ENCODE measurements around the gene C1orf94. TPM values are rescaled to one million over a fixed set of nuclear protein-coding genes. Genes with fewer than 3 reads are reported as not detected.

Gene C1orf94
- total and polyA plus RNA-seq, 2 donors (not counting 1 experiment from before 2014, with no cell fraction given), result not detected

DNA sequence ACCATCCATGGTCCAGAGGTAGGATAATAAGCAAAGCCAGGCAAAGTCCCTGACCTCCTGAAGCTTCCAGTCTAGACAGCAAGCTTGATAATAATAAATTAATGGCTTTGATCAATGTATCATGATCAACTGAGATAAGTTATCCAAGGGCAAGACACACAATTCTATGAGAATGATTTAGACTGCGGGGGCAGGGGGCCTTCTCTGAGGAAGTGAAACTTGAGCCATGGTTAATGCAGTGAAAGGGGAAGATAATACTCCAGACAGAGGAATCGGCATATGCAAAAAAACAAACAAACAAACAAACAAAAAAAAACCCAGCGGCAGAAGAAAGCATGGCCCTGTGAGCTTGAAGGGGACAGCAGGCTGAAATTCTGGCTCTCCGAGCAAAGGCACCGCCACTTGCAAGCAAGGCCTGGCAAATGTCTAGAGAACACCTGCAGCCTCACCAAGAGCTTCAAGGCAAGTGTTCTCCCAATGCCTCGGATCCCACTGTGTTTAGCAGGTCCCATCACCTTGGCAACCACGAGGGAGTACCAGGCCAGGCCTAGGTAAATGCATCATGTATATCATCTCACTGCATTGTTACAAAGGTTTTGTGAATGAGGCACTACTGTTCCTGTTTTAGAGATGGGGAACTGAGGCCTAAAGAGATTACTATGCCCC is 36.6 kb upstream of the C1orf94 start:
- H3K27me3 Mint-ChIP-seq, result peaks cover 3% of the 10 kb centered on the region
- Histone ChIP-seq H3K79me2 (ENCODE audit: control insufficient read depth, insufficient read depth, low read length) (no peaks in the 10 kb centered on the region), H3K4me3 (ENCODE audit: control extremely low read depth in 1 of 5, extremely low read depth in 1 of 5, insufficient read depth in 1 of 5, low read depth in 2 of 5, low read length in 4 of 5) (no peak overlapping the region), H3K9me3 (ENCODE audit: control extremely low read depth in 1 of 3, control insufficient read depth in 2 of 3, insufficient read depth in 1 of 3, low read length in 2 of 3) (no peaks in the 10 kb centered on the region), H3K27ac (ENCODE audit: low read length in 2 of 2) (no peak overlapping the region), H3K27me3 (replicated peaks in 1 of 4; ENCODE audit: control extremely low read depth in 1 of 4, control insufficient read depth in 3 of 4, insufficient read depth in 4 of 4, low read length in 3 of 4) (no peaks in the 10 kb centered on the region), H3K4me1 (ENCODE audit: control insufficient read depth in 2 of 2, insufficient read depth in 2 of 2, low read length in 2 of 2) (no peaks in the 10 kb centered on the region), H3K36me3 (replicated peaks in 1 of 2; ENCODE audit: control extremely low read depth in 1 of 2, control insufficient read depth in 1 of 2, extremely low read depth in 1 of 2, insufficient read depth in 2 of 2, low read length in 1 of 2) (no peaks in the 10 kb centered on the region), H2AFZ (ENCODE audit: insufficient read depth, low read depth, low read length, poor library complexity, severe bottlenecking) (no peak overlapping the region), H4K20me1 (ENCODE audit: control insufficient read depth, insufficient read depth, low read length, poor library complexity, severe bottlenecking) (no peaks in the 10 kb centered on the region), H3K9ac (ENCODE audit: low read length) (no peak overlapping the region), H3K4me2 (replicated peaks; ENCODE audit: low read depth, low read length, poor library complexity, severe bottlenecking) (no peak overlapping the region)
- H3K4me1 Mint-ChIP-seq, result peaks cover 8% of the 10 kb centered on the region
- no peaks in the 10 kb centered on the region for H3K9me3 Mint-ChIP-seq (ENCODE audit: insufficient read depth)
- ATAC-seq (ENCODE audit: low read depth) (no peak), DNase-seq (no peak)
- no peak overlapping the region for H3K4me3 Mint-ChIP-seq
- H3K27ac Mint-ChIP-seq, result no peak overlapping the region
- ChIA-PET CTCF (no interaction called here), POLR2A (no interaction called here)
- 81% methylated on average over 5 of the region's 7 CpGs for WGBS (ENCODE audit: insufficient coverage)
- intact Hi-C loops (cut with micrococcal nuclease), result no loop called here
- TF ChIP-seq, protein P1, sequence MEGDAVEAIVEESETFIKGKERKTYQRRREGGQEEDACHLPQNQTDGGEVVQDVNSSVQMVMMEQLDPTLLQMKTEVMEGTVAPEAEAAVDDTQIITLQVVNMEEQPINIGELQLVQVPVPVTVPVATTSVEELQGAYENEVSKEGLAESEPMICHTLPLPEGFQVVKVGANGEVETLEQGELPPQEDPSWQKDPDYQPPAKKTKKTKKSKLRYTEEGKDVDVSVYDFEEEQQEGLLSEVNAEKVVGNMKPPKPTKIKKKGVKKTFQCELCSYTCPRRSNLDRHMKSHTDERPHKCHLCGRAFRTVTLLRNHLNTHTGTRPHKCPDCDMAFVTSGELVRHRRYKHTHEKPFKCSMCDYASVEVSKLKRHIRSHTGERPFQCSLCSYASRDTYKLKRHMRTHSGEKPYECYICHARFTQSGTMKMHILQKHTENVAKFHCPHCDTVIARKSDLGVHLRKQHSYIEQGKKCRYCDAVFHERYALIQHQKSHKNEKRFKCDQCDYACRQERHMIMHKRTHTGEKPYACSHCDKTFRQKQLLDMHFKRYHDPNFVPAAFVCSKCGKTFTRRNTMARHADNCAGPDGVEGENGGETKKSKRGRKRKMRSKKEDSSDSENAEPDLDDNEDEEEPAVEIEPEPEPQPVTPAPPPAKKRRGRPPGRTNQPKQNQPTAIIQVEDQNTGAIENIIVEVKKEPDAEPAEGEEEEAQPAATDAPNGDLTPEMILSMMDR (IDR thresholded peaks at IDR 0.05), result no peak

DNA sequence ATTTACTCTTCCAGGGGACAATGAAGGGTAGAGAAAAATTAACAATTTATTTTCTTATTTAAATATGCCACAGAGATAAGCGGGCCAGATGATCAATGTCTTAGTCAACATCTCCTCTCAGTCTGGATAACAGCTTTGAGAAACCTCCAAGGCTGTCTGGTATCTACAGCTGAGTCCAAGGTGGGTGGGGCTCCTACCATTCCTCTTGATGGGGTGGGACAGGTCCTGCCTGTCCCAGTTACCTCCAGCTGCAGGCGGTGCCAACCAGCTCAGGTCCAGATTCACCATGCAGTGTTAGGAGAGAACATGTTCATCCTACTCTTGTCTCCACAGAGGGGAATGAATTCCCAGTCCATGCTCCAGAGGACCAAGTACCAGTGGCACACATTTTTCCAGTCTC is 32.7 kb upstream of the C1orf94 start:
- ChIA-PET POLR2A (no interaction called here), CTCF (no interaction called here)
- no peaks in the 10 kb centered on the region for H3K9me3 Mint-ChIP-seq (ENCODE audit: insufficient read depth)
- no peak for ATAC-seq (ENCODE audit: low read depth)
- intact Hi-C loops (cut with micrococcal nuclease), result no loop called here
- TF ChIP-seq, protein P1 (IDR thresholded peaks at IDR 0.05), result no peak
- TF ChIP-seq EZH2 (IDR thresholded peaks at IDR 0.05; ENCODE audit: borderline replicate concordance, insufficient read depth, low read depth, low read length, poor library complexity, severe bottlenecking), result no peak
- Histone ChIP-seq H3K79me2 (ENCODE audit: control insufficient read depth, insufficient read depth, low read length) (no peaks in the 10 kb centered on the region), H3K9me3 (ENCODE audit: control extremely low read depth in 1 of 3, control insufficient read depth in 2 of 3, insufficient read depth in 1 of 3, low read length in 2 of 3) (no peaks in the 10 kb centered on the region), H2AFZ (ENCODE audit: insufficient read depth, low read depth, low read length, poor library complexity, severe bottlenecking) (no peak overlapping the region), H3K4me3 (ENCODE audit: control extremely low read depth in 1 of 5, extremely low read depth in 1 of 5, insufficient read depth in 1 of 5, low read depth in 2 of 5, low read length in 4 of 5) (no peak overlapping the region), H3K4me2 (replicated peaks; ENCODE audit: low read depth, low read length, poor library complexity, severe bottlenecking) (no peak overlapping the region), H3K27me3 (replicated peaks in 1 of 4; ENCODE audit: control extremely low read depth in 1 of 4, control insufficient read depth in 3 of 4, insufficient read depth in 4 of 4, low read length in 3 of 4) (no peaks in the 10 kb centered on the region), H3K9ac (ENCODE audit: low read length) (no peak overlapping the region), H3K4me1 (ENCODE audit: control insufficient read depth in 2 of 2, insufficient read depth in 2 of 2, low read length in 2 of 2) (no peaks in the 10 kb centered on the region), H4K20me1 (ENCODE audit: control insufficient read depth, insufficient read depth, low read length, poor library complexity, severe bottlenecking) (no peaks in the 10 kb centered on the region), H3K27ac (ENCODE audit: low read length in 2 of 2) (no peak overlapping the region), H3K36me3 (replicated peaks in 1 of 2; ENCODE audit: control extremely low read depth in 1 of 2, control insufficient read depth in 1 of 2, extremely low read depth in 1 of 2, insufficient read depth in 2 of 2, low read length in 1 of 2) (no peaks in the 10 kb centered on the region)
- H3K27me3 Mint-ChIP-seq, result peaks cover 11% of the 10 kb centered on the region
- peaks cover 8% of the 10 kb centered on the region for H3K4me1 Mint-ChIP-seq
- DNase-seq, result no peak
- no peak overlapping the region for H3K27ac Mint-ChIP-seq
- no CpG with 5 or more reads among the region's 2 CpGs for WGBS (ENCODE audit: insufficient coverage)
- H3K4me3 Mint-ChIP-seq, result no peak overlapping the region
